Fibroblast of the aortic adventitia (primary cell): ENCODE results near the gene FYB1. TPM values are rescaled to one million over a fixed set of nuclear protein-coding genes. Genes with fewer than 3 reads are reported as not detected.

Experiments used
- DNase-seq: peaks from one replicate; pipeline ENCODE4 v3.0.0-alpha.2; 2010; ENCODE audit warnings: low read depth
- H3K4me3 ChIP-seq: 2 replicates; pipeline ENCODE4 v1.5.1; 2011; ENCODE audit warnings: low read depth, mild to moderate bottlenecking, control low read depth, low read length, moderate library complexity
- CTCF ChIP-seq: IDR thresholded peaks from 2 replicates; pipeline ENCODE4 v1.5.1; 2011; ENCODE audit warnings: mild to moderate bottlenecking, low read length, control low read depth, inconsistent platforms; ENCODE audit not compliant: insufficient read depth
- total RNA-seq: library from RNA; depleted of rRNA; stranded (reverse); fragments of >200 nt; gene quantifications from 2 replicates; pipeline ENCODE4 v1.2.3, GENCODE V29; 2012; ENCODE audit warnings: low replicate concordance

FYB1 gene
- 0.08 and 0.54 TPM in 2 replicates for total RNA-seq

GRCh38 chr5:39219437-39219836 is at the start of gene FYB1:
FYB1 (minus strand) TSS chr5:39219563; CDS start chr5:39202960, 16,603 bp downstream.
- TF ChIP-seq CTCF: no peak
- H3K4me3 ChIP-seq: no peak within 1 kb of the TSS
- peak; percentile 35 for DNase-seq

- H3K4me3 ChIP-seq: no peak overlapping the region
- DNase-seq: no peak
- no peak for TF ChIP-seq CTCF
Observed at GRCh38 chr5:39267186-39267585, 47.8 kb upstream of the FYB1 start.

- H3K4me3 ChIP-seq: no peak overlapping the region
- no peak for DNase-seq
- no peak for TF ChIP-seq CTCF
Observed at GRCh38 chr5:39266442-39266841, 47.1 kb upstream of the FYB1 start.

- no peak for DNase-seq
- TF ChIP-seq CTCF: no peak
- H3K4me3 ChIP-seq: no peak overlapping the region
Observed at GRCh38 chr5:39264528-39264927, 45.2 kb upstream of the FYB1 start.

GRCh38 chr5:39262981-39263380 is 43.6 kb upstream of the FYB1 start:
- no peak overlapping the region for H3K4me3 ChIP-seq
- DNase-seq: no peak
- no peak for TF ChIP-seq CTCF

GRCh38 chr5:39260095-39260494 is 40.7 kb upstream of the FYB1 start:
- no peak for TF ChIP-seq CTCF
- DNase-seq: no peak
- H3K4me3 ChIP-seq: no peak overlapping the region

- TF ChIP-seq CTCF: no peak
- no peak for DNase-seq
- H3K4me3 ChIP-seq: no peak overlapping the region
Observed at GRCh38 chr5:39257554-39257953, 38.2 kb upstream of the FYB1 start.
